Activated naive CD8-positive, alpha-beta T cell (primary cell): ENCODE results near the gene EFCAB5.
"Not testable (repeated sequence)": the region's sequence is repeated elsewhere in the genome, so short reads cannot be mapped to it uniquely, and the experiment has no call there.

Experiments
- H3K27ac Mint-ChIP-seq: one replicate; pipeline ENCODE4 v1.8.0; 2021; ENCODE audit warnings: mixed read lengths
- H3K27me3 Mint-ChIP-seq: one replicate; pipeline ENCODE4 v1.8.0; 2021; ENCODE audit warnings: mixed read lengths
- H3K36me3 Mint-ChIP-seq: one replicate; pipeline ENCODE4 v1.8.0; 2021; ENCODE audit warnings: mixed read lengths
- H3K4me1 Mint-ChIP-seq: one replicate; pipeline ENCODE4 v1.8.0; 2021; ENCODE audit warnings: low read depth, mixed read lengths
- H3K4me3 Mint-ChIP-seq: one replicate; pipeline ENCODE4 v1.8.0; 2021; ENCODE audit warnings: mild to moderate bottlenecking, mixed read lengths
- H3K9me3 Mint-ChIP-seq: one replicate; pipeline ENCODE4 v1.8.0; 2021; ENCODE audit warnings: low read depth, mixed read lengths

The EFCAB5 gene

DNA sequence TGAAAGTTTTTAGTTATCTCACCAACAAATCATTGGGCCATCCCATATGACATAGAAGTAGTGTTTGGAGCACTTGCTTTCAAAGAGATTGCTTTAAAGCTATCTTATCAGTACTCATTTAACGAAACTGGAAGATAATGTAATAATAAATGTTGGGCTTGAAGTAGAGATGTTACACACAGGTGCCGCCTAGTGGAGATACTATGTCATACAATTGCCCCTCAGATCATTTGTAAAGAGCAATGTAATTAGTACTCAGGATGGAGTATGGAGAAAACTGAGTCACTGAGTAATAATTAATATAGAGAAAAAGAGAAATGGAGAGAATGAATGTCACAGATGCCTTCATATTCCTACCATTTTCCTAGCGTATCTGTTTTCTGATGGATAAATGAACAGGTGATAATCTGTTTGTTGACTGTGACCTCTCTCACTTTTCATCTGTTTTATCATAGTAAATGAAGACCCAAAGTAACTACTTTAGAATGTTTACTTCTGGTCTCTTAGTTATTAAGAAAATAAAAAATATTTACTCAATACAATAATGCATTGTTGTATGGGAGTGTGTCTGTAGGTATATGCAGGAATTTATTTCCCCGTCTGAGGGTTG lies 80.4 kb downstream of the EFCAB5 start:
- Mint-ChIP-seq H3K9me3 (no peaks in the 10 kb centered on the region), H3K27ac (no peak overlapping the region), H3K27me3 (no peaks in the 10 kb centered on the region), H3K4me3 (no peak overlapping the region), H3K36me3 (no peaks in the 10 kb centered on the region), H3K4me1 (peaks cover 1% of the 10 kb centered on the region)

GRCh38 chr17:30025325-30025724 lies 83.9 kb downstream of the EFCAB5 start:
- not testable (repeated sequence) for H3K4me1 Mint-ChIP-seq

GRCh38 chr17:30027676-30028075 lies 86.2 kb downstream of the EFCAB5 start:
- Mint-ChIP-seq H3K27me3 (no peaks in the 10 kb centered on the region), H3K9me3 (no peaks in the 10 kb centered on the region), H3K36me3 (no peaks in the 10 kb centered on the region), H3K4me1 (no peaks in the 10 kb centered on the region), H3K27ac (no peak overlapping the region), H3K4me3 (no peak overlapping the region)

More at GRCh38 chr17:30025325-30025724, 83.9 kb downstream of the EFCAB5 start:
- H3K27me3 Mint-ChIP-seq, H3K36me3 Mint-ChIP-seq, H3K9me3 Mint-ChIP-seq, H3K27ac Mint-ChIP-seq, H3K4me3 Mint-ChIP-seq: not testable (repeated sequence)

- H3K4me3 Mint-ChIP-seq, result no peak overlapping the region
- H3K27me3 Mint-ChIP-seq, result peaks cover 1% of the 10 kb centered on the region
- H3K4me1 Mint-ChIP-seq, result no peaks in the 10 kb centered on the region
- H3K36me3 Mint-ChIP-seq, result no peaks in the 10 kb centered on the region
- no peaks in the 10 kb centered on the region for H3K9me3 Mint-ChIP-seq
- no peak overlapping the region for H3K27ac Mint-ChIP-seq
These were observed 89.9 kb downstream of the EFCAB5 start for GRCh38 chr17:30031214-30031869.

GRCh38 chr17:30035369-30035768 lies 93.9 kb downstream of the EFCAB5 start:
- Mint-ChIP-seq H3K36me3 (peaks cover under 1% of the 10 kb centered on the region), H3K4me1 (no peaks in the 10 kb centered on the region), H3K9me3 (no peaks in the 10 kb centered on the region), H3K4me3 (no peak overlapping the region), H3K27ac (no peak overlapping the region), H3K27me3 (peaks cover 1% of the 10 kb centered on the region)

DNA sequence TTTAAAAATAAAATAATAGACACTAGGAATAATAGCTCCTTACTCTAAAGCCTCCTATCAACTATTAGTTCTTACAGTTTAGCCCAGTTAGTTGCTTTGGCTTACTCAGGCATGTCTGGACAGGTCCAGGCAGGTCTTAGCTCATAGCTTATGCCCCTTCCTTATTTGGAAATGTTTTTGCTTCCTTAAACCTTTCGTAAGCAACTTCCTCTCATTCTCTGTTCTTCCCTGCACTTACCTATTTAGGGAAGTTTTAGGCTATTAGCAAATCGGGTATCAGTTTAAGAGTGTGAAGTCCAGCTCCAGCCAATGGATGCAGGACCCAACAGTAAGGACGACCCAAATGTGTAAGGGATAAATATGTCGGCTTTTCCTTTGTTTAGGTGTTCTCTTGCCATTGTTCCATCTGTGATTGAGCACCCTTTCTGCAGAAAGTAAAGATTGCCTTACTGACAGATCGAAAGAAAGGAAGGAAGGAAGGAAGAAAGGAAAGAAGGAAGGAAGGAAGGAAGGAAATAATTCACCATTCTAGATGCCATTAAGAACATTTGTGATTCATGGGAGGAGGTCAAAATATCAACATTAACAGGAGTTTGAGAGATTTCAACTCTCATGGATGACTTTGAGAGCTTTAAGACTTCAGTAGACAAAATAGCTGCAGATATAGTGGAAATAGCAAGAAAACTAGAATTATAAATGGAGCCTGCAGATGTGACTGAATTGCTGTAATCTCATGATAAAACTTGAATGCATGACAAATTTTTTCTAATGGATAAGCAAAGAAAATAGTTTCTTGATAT lies 99.5 kb downstream of the EFCAB5 start:
- not testable (repeated sequence) for H3K9me3 Mint-ChIP-seq, H3K4me1 Mint-ChIP-seq, H3K27ac Mint-ChIP-seq, H3K27me3 Mint-ChIP-seq, H3K4me3 Mint-ChIP-seq, H3K36me3 Mint-ChIP-seq

GRCh38 chr17:30041551-30041950 lies 100.1 kb downstream of the EFCAB5 start:
- Mint-ChIP-seq H3K9me3 (peaks cover 9% of the 10 kb centered on the region), H3K27me3 (peaks cover 3% of the 10 kb centered on the region), H3K27ac (no peak overlapping the region), H3K4me3 (no peak overlapping the region), H3K4me1 (no peaks in the 10 kb centered on the region), H3K36me3 (peaks cover 2% of the 10 kb centered on the region)

- Mint-ChIP-seq H3K27me3 (peaks cover 10% of the 10 kb centered on the region), H3K36me3 (peaks cover 18% of the 10 kb centered on the region), H3K27ac (no peak overlapping the region), H3K4me1 (no peaks in the 10 kb centered on the region), H3K9me3 (peaks cover 25% of the 10 kb centered on the region), H3K4me3 (no peak overlapping the region)
These were observed 120.9 kb downstream of the EFCAB5 start for GRCh38 chr17:30062372-30062771.

GRCh38 chr17:30064738-30065137 lies 123.3 kb downstream of the EFCAB5 start:
- peaks cover 25% of the 10 kb centered on the region for H3K9me3 Mint-ChIP-seq
- H3K4me1 Mint-ChIP-seq, result no peaks in the 10 kb centered on the region
- H3K4me3 Mint-ChIP-seq, result no peak overlapping the region
- H3K27me3 Mint-ChIP-seq, result peaks cover 10% of the 10 kb centered on the region
- no peak overlapping the region for H3K27ac Mint-ChIP-seq
- H3K36me3 Mint-ChIP-seq, result peaks cover 18% of the 10 kb centered on the region

DNA sequence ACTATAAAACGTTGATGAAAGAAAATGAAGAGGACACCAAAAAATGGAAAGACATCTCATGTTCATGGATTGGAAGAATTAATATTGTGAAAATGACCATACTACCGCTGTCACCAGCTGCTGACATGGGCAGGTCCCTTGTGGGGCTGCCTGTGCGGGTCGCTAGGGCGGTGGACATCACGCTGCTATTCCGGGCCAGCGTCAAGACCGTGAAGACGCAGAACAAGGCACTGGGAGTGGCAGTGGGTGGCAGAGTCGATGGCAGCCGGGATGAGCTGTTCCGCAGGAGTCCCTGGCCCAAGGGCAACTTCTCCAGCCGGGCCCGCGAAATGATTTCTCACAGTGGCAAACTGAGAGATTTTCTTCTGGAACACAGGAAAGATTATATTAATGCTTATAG lies 127.0 kb downstream of the EFCAB5 start:
- Mint-ChIP-seq H3K36me3 (peaks cover 18% of the 10 kb centered on the region), H3K4me3 (no peak overlapping the region), H3K4me1 (no peaks in the 10 kb centered on the region), H3K27ac (no peak overlapping the region), H3K9me3 (peaks cover 25% of the 10 kb centered on the region), H3K27me3 (peaks cover 7% of the 10 kb centered on the region)

DNA sequence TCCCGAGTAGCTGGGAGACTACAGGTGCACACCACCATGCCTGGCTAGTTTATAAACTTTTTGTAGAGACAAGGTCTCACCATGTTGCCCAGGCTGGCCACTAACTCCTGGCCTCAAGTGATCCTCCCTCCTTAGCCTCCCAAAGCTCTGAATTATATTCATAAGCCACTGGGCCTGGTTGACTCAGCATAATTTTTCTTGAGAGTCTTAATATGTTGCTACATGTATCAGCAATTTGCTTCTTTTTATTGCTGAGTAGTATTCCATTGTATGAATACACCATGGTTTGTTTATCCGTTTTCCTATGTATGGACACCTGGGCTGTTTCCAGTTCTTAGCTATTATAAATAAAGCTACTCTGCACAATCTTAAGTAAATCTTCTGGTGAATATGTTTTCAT lies 132.8 kb downstream of the EFCAB5 start:
- H3K27ac Mint-ChIP-seq, result no peak overlapping the region
- H3K36me3 Mint-ChIP-seq, result no peaks in the 10 kb centered on the region
- H3K4me1 Mint-ChIP-seq, result no peaks in the 10 kb centered on the region
- no peak overlapping the region for H3K4me3 Mint-ChIP-seq
- H3K27me3 Mint-ChIP-seq, result peaks cover 6% of the 10 kb centered on the region
- no peaks in the 10 kb centered on the region for H3K9me3 Mint-ChIP-seq

GRCh38 chr17:30074730-30075129 lies 133.3 kb downstream of the EFCAB5 start:
- Mint-ChIP-seq H3K4me1 (no peaks in the 10 kb centered on the region), H3K27me3 (peaks cover 6% of the 10 kb centered on the region), H3K27ac (no peak overlapping the region), H3K36me3 (no peaks in the 10 kb centered on the region), H3K9me3 (no peaks in the 10 kb centered on the region), H3K4me3 (no peak overlapping the region)

- Mint-ChIP-seq H3K27ac (no peak overlapping the region), H3K27me3 (peaks cover 7% of the 10 kb centered on the region), H3K36me3 (no peaks in the 10 kb centered on the region), H3K9me3 (no peaks in the 10 kb centered on the region), H3K4me1 (no peaks in the 10 kb centered on the region), H3K4me3 (no peak overlapping the region)
These were observed 141.3 kb downstream of the EFCAB5 start for GRCh38 chr17:30082773-30083172.

- peaks cover 11% of the 10 kb centered on the region for H3K27me3 Mint-ChIP-seq
- H3K4me1 Mint-ChIP-seq, result no peaks in the 10 kb centered on the region
- H3K36me3 Mint-ChIP-seq, result no peaks in the 10 kb centered on the region
- H3K27ac Mint-ChIP-seq, result no peak overlapping the region
- H3K9me3 Mint-ChIP-seq, result no peaks in the 10 kb centered on the region
- H3K4me3 Mint-ChIP-seq, result no peak overlapping the region
These were observed 143.4 kb downstream of the EFCAB5 start for GRCh38 chr17:30084788-30085187.

DNA sequence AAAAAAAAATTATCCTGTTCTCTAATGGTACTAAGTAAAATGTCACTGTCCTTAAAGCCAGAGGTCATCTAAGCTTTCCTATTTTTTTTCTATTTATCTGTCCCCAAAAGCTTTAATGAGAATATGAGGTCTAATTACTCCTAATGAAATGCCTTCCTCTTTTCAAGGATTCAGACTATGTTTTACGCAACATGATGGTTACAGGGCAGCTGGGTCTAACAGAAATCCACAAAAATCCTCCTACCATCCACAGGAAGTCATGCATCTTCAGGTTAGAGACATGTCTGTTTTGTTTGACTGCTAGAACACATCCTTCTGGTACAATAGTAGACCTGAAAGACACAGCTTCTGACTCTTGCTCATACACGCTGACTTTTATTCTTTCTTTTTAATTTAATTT lies 145.5 kb downstream of the EFCAB5 start:
- Mint-ChIP-seq H3K36me3 (no peaks in the 10 kb centered on the region), H3K27ac (no peak overlapping the region), H3K4me1 (no peaks in the 10 kb centered on the region), H3K4me3 (no peak overlapping the region), H3K9me3 (no peaks in the 10 kb centered on the region), H3K27me3 (peaks cover 11% of the 10 kb centered on the region)
